GM12872 (cell line): ENCODE data around the gene GLRA2.

ENCODE experiments used
- CTCF ChIP-seq: IDR thresholded peaks from 3 replicates; pipeline ENCODE4 v1.5.1; 2011; ENCODE audit warnings: low read depth, mild to moderate bottlenecking, low read length, moderate library complexity; ENCODE audit not compliant: insufficient read depth

The GLRA2 gene

GRCh38 chrX:14776901-14777300 is 247.6 kb downstream of the GLRA2 start:
- TF ChIP-seq CTCF: no peak

DNA sequence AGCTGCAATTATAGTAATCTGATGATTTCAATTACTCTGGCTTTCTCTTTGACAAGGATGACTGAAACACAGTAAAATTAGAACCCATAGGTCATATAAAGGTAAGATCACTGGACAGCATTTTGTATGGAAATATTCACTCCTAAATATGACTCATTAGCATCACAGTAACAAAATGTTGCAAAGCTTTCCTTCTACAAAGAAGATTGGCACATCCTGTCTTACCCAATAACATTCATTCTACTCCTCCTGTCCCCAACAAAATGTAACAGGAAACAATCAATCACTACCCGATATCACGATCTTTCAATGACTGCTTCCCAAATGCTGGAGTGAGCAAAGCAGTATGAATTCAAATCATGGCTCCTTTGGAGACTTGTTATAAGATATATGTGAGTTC is 248.2 kb downstream of the GLRA2 start:
- no peak for TF ChIP-seq CTCF

- TF ChIP-seq CTCF: no peak
These were observed 250.2 kb downstream of the GLRA2 start for GRCh38 chrX:14779580-14779979.
